Measurements from ENCODE around the gene TMEM129.

- TF ChIP-seq POLR2A (IDR thresholded peaks at IDR 0.05; ENCODE audit: extremely low read depth, insufficient read length) = no peak
- no peak for TF ChIP-seq CTCF (IDR thresholded peaks at IDR 0.05; ENCODE audit: low read depth, low read length)
Measured at GRCh38 chr4:1753294-1753696, 32.2 kb upstream of the TMEM129 start.

Measured in NB4 (cell line).